ENCODE results near the gene CEP162.
"Not testable (repeated sequence)": the region's sequence is repeated elsewhere in the genome, so short reads cannot be mapped to it uniquely, and the experiment has no call there.

The CEP162 gene, protein sequence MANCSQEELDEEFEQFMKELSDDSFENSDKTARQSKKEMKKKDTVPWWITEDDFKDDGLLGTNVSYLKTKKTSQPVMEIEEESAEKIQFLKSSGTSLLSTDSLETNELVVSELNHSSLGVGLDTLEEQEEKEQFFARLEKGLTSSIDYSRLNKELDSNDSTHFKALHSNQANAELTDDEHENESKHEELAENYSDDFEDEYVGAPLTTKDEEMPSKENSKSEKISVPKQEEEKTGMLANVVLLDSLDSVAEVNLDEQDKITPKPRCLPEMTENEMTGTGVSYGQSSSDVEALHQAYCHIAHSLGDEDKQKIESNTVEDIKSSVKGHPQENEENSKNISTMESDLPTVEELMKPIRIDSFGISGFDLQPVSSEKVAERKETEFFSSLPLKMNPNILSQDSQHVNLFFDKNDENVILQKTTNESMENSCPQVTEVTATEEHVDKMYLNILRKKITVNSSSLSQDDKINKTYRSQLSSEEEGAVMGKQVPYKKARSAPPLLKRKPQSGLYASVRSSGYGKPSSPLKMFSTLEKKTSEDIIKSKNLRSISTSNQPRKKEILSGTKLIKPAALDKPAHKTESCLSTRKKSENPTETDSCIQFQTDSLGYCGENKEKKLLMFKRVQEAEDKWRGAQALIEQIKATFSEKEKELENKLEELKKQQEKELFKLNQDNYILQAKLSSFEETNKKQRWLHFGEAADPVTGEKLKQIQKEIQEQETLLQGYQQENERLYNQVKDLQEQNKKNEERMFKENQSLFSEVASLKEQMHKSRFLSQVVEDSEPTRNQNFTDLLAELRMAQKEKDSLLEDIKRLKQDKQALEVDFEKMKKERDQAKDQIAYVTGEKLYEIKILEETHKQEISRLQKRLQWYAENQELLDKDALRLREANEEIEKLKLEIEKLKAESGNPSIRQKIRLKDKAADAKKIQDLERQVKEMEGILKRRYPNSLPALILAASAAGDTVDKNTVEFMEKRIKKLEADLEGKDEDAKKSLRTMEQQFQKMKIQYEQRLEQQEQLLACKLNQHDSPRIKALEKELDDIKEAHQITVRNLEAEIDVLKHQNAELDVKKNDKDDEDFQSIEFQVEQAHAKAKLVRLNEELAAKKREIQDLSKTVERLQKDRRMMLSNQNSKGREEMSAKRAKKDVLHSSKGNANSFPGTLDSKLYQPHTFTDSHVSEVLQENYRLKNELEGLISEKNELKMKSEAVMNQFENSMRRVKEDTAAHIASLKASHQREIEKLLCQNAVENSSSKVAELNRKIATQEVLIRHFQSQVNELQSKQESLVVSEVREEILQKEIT (N-terminal part only)

GRCh38 chr6:84227434-84228197, at the start of gene CEP162:
Gene CEP162, minus strand, starts transcription at chr6:84227643. Its CDS starts 1,250 bp downstream, at chr6:84226393.
- DNase-seq: peak; percentile 95

GRCh38 chr6:84274856-84275255, 47.4 kb upstream of the CEP162 start:
- no peak for DNase-seq

DNA sequence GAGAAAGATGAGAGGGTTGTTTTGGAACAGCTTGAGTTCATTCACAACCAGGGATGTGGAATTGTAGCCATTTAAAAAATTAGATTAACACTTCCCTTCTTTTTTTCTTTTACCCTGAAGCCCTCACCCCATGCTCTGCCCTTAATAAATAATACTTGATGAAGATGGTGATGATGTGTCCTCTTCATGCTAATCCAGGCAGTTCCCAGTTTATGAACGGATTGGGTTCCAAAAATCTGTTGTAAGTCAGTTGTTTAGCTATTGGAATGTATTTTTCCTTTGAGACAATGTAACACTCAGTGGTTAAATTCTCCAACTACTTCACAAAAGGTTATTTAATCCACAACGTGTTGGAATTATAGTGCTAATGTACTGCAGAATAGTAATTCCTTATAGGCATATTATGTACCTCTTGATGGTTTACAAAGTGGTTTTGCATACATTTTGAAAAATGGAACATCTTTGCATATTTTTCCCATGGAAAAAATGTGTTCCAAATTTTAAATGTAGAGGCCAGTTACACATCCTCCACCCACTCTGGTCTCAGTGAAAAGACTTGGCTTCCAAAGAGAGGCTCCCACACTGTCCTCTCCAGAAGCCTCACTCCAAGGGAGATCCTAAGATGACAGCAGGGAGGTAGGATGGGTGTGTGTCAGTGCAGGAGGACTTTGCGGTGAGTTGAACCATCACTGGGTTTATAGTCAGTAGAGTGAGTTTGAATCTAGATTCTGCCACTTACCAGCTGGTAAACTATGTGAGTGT, 45.8 kb upstream of the CEP162 start:
- no peak for DNase-seq

DNA sequence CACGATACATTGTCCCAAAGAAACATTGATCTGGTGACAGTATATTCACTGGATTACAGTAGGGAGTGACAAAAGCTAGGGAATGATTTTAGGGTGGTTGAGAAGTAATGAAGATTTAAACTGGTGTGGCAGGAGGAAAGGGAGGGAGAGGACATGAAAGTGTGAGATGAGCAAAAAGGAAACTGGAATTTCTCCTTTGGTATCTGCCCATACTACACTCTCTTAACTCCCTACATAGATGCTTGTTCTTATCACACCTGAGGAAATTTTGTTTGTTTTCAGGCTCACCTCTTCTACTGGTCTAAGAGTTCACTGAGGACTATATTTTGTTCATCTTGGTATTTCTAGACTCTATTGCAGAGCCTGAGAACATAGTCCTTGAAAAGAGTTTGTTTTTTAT, 44.9 kb upstream of the CEP162 start:
- DNase-seq: no peak

- no peak for DNase-seq
These were observed 43.7 kb upstream of the CEP162 start for GRCh38 chr6:84271061-84271716.

DNA sequence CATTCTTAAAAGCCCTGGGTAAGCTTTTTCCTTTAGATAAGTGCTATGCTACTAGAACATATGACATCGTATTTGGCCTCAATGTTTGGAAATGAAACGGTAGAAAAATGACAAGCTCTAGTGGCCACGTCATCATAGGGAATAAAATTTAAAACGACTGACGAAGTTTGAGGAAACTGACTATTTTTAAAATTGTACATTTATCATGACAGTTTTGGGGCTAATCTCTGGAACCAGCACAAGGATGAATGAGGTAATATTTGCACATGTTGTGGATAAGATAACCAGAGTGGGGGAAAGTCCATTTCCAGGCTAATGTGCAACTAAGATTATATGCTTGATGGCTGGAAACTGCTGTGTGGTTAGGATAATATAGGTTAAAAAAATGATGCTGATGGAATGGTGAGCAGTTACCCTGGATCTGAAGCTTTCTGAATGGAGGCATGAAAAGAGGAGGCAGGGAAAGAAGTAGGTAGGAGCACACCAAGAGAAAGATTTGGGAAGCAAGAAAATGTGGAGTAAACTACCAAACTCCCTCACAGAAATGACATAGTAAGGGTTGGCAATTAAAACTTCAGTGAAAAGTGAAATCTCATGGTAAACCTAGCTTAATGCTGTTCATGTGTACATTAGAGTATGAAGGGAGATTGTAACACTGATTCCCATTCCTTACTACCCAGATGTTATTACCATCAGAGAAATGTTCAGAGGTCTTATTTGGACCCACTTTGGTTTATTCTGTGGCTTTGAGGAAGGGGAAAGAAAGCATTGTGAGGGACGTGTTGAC, 42.7 kb upstream of the CEP162 start:
- no peak for DNase-seq

GRCh38 chr6:84268781-84269180, 41.3 kb upstream of the CEP162 start:
- DNase-seq: no peak

DNA sequence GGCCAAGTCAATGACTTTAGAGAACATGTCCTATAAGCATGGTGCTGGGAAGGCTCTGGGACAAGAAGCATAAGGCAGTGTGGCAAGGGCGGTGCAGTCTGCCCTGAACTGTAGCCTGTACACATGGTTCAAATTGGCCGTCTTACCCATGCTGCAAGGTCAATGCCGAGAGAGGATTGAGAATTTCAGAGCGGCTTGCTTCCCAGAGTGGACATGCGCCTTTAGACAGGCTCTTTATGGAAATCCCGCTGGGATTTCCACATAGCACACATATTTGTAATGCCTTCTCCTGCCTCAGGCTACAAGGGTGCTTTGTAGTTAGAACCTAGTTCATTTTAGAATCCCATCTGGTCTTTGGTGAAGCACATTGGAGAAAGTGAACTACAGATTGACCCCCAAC, 36.1 kb upstream of the CEP162 start:
- no peak for DNase-seq

GRCh38 chr6:84260926-84261325, 33.5 kb upstream of the CEP162 start:
- no peak for DNase-seq

DNA sequence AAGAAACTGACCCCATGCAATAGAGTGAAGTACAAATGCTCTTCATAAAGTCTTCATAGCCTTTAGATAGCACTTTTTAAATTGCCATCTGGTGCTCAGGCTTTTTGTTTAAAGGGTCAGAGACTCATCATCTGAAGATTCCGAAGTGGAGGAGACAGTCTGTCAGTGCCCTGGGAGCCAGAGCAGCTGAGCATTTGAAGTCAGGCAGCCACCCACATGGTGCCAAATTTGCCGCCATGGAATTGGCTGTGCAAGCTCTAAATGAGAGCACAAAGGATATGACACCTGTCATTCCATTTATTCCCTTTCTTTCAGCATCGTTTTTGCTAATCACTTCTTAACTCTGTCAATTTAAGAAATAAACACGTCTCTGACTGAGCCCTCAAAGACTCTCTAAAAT, 32.8 kb upstream of the CEP162 start:
- DNase-seq: no peak

DNA sequence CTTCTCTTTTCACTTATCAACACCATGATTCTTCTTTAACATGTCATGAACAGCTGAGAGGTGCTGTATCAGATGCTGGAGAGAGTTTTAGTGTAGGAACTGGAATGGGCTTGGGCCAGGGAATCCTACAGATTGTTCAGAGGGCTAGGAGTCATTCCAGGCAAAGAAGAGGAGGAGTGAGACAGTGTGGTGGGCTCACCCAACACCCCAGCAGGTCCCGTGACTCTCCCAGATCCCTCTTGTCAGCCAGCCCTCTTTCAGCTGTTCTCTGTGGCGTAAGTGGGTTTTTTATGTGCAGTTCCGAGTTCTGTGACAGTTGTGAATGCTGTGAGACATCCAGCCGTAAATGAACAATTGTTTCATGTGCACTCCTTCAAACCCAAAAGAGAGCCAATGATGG, 31.4 kb upstream of the CEP162 start:
- no peak for DNase-seq

GRCh38 chr6:84258268-84258667, 30.8 kb upstream of the CEP162 start:
- DNase-seq: no peak

- no peak for DNase-seq
These were observed 28.2 kb upstream of the CEP162 start for GRCh38 chr6:84255641-84256040.

GRCh38 chr6:84253380-84253779, 25.9 kb upstream of the CEP162 start:
- no peak for DNase-seq

DNA sequence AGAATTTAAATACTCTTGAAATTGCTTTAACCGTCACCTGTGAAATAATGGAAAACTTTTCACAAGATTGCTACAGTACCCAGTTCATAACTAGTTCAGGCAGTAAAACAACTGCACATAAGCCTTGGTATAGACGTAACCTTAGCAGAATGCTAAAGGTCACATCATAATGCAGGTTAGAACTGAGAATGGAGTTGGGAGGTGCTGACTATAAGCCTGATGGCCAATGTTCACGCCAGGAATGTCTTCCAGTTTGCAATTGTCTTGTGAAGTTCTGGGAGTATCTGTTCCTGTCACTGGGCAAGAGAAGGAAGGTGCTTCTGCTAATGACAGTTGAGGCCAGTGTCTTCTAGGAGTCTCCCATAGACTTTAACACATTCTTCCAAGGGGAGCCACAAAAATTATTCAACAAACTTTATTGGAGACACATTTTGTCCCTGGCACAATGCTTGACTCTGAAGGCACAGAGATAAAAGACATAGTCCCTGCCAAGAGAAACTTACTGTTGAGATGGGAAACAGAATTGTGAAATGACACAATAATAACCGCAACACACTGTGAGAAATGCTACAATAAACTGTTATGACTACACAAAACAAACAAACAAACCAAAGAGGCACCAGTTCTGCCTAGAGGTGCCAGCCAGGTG, 24.6 kb upstream of the CEP162 start:
- DNase-seq: no peak

GRCh38 chr6:84249724-84250123, 22.3 kb upstream of the CEP162 start:
- DNase-seq: no peak

GRCh38 chr6:84244416-84245081, 17.1 kb upstream of the CEP162 start:
- DNase-seq: not testable (repeated sequence)

DNA sequence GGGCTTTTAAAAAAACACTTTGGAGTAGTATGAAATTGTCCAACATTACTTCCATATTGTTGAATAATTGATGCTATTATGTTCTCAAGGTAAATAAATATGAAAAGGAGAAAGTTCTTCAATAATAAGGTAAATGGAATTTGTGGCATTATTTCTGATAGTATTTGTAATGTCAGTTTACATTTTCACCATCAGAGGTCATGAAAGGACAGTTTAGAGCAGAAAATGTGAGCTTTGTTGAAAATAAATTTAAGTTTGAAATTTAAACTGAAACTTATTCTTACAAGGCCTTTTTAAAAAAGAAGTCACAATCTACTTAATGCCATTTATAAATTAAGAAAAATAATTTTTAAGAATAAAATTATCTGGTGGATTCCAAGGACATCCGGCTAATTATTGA, 15.8 kb upstream of the CEP162 start:
- DNase-seq: no peak

DNA sequence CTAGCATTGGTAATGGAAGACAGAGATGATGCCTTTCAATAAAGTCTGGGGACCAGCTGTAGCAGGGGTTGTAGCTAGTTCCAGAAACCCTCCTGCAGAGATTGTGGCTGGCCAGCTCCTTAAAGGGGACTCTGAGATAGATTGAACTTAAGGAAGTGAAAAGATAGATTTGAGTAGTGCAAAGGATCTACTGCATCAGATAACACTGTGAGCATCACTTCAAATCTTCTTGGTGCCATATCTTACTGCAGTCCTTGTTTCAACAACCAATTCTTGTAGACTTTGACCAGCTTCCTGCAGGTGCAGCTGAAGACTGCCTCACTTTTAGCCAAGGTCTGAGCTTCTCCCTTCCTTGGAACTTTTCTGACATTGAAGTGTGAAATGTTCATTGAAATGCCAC, 14.8 kb upstream of the CEP162 start:
- no peak for DNase-seq
